Aorta (tissue), 5 donors: Measurements from ENCODE around the gene MAPKAPK3. TPM values are rescaled to one million over a fixed set of nuclear protein-coding genes. Genes with fewer than 3 reads are reported as not detected.

Source experiments
- ATAC-seq: fragments of 200-7000 bp; cut with Tn5 transposase; one replicate; pipeline ENCODE4 v1.9.1; 2022; ENCODE audit warnings: moderate library complexity; ENCODE audit not compliant: low FRiP score
- DNase-seq, 2 donors: peaks; one replicate each; pipeline ENCODE4 v3.0.0-alpha.2; 2020
- H3K27ac ChIP-seq, 2 donors: one replicate each; pipeline ENCODE4 v1.5.1; 2013; ENCODE audit warnings: low read length in 2 of 2, mild to moderate bottlenecking in 2 of 2, moderate library complexity in 2 of 2, control low read depth in 1 of 2, inconsistent platforms in 1 of 2, low read depth in 1 of 2
- H3K27me3 ChIP-seq, 2 donors: one replicate each; pipeline ENCODE4 v1.6.1; 2013; ENCODE audit warnings: control low read depth in 1 of 2, low read length in 1 of 2, mild to moderate bottlenecking in 1 of 2, moderate library complexity in 1 of 2; ENCODE audit not compliant: insufficient read depth in 2 of 2, control insufficient read depth in 1 of 2
- H3K36me3 ChIP-seq, 2 donors: one replicate each; pipeline ENCODE4 v1.6.1; 2013; ENCODE audit warnings: control low read depth in 1 of 2, low read length in 1 of 2, mild to moderate bottlenecking in 1 of 2; ENCODE audit not compliant: insufficient read depth in 2 of 2, control insufficient read depth in 1 of 2
- H3K4me1 ChIP-seq, 2 donors: one replicate each; pipeline ENCODE4 v1.6.1; 2013; ENCODE audit warnings: low read length in 2 of 2, control low read depth in 1 of 2, mild to moderate bottlenecking in 1 of 2, moderate library complexity in 1 of 2; ENCODE audit not compliant: insufficient read depth in 2 of 2, control insufficient read depth in 1 of 2
- H3K4me3 ChIP-seq, 2 donors: one replicate each; pipeline ENCODE4 v1.5.1; 2013; ENCODE audit warnings: low read length in 2 of 2, control low read depth in 1 of 2, mild to moderate bottlenecking in 1 of 2
- H3K9me3 ChIP-seq: one replicate; pipeline ENCODE4 v1.6.1; 2013; ENCODE audit warnings: mild to moderate bottlenecking, low read length; ENCODE audit not compliant: control insufficient read depth
- WGBS, 2 donors: extraction: QIAGEN DNeasy Blood & Tissue Kit; methylation state at CpG; one replicate each; pipeline ENCODE4 v1.1.7; 2013; 5-methylcytosine and 5-hydroxymethylcytosine counted together
- intact Hi-C, 2 donors: fragments of 100-400 bp; cut with DNase I; formaldehyde crosslinking; loops; one replicate each; pipeline versions ENCODE4 v1.14.2 to v1.15.0; 2022
- polyA plus RNA-seq, 2 donors: library from polyadenylated mRNA; stranded (reverse); fragments of 200-250 nt; gene quantifications; one replicate each; pipeline ENCODE4 v1.2.3, GENCODE V29; 2013
- total RNA-seq, 2 donors: library from RNA; stranded (reverse); fragmentation: NEBNext Ultra II Directional; extraction: Animal tissue kit (Norgen Biotek cat#: 25700); gene quantifications; one replicate each; pipeline ENCODE4 v1.2.1, GENCODE V29; 2021
- donor health status: healthy with polysubstance abuse.
- donor health status: Bipolar disorder and iron deficiency.
- donor health status: DM: no; HTN: no; CAD: no.
- donor health status: DM: no; HTN: no; CAD: no.
- donor health status: DM: yes; HTN: yes; CAD: no.

MAPKAPK3 gene
- total and polyA plus RNA-seq, 4 donors, result 13.0 to 24.8 (median 21.0) TPM

DNA sequence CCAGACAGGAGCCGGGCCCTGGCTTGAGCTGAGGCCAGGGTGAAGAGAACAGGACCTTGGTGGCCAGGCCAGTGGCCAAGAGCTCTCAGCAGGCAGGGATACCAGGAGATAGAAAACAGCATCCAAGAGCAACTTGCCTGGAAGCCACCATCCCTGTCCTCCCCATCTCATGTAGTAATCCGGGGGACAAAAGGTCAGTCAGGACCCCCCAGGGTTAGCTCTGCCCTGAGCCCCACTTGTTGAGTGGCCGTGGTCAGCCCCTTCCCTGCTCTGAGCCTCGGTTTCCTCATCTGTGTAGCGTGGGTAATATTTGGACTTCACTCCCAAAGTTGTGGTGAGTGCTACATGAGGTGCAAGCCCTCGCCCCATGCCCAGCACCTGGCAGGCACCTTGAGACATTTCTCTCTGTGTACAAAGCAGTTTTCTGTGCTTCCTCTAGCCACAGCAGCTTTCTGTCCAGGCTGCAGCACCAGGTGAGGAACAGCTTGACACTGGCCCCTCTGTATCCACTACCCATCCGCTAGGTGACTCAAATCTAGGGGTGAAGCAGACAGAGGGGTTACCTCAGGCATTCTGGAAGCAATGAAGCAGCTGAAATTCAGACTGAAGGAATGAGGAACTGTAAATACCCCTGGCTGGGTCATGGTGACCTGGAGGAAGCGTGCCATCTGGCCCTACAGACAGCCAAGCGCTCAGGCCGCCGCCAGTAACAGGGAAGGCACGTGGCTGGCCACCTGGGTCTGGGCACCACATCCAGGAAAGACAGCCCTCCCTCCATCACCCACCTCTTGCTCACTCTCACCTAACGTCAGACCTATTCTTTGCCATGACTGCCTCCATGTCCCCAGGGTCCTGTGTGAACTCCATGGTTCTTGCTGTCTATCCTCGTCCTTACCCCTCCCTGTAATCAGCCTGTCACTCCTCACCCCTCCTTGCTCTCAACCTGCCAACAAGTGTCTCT is 12.0 kb upstream of the MAPKAPK3 start:
- no peaks in the 10 kb centered on the region for H3K27me3 ChIP-seq
- H3K4me1 ChIP-seq, result peaks cover 0 to 4% of the 10 kb centered on the region in 2 donors
- H3K27ac ChIP-seq, result no peak overlapping the region
- H3K9me3 ChIP-seq, result no peaks in the 10 kb centered on the region
- DNase-seq (peak in 1 of 2 donors; percentile 70), ATAC-seq (no peak)
- H3K4me3 ChIP-seq, result no peak overlapping the region
- intact Hi-C loops, result no loop called here
- WGBS, 2 donors, result 72 to 75% methylated on average over 14 of the region's 14 CpGs
- H3K36me3 ChIP-seq, result no peaks in the 10 kb centered on the region

DNA sequence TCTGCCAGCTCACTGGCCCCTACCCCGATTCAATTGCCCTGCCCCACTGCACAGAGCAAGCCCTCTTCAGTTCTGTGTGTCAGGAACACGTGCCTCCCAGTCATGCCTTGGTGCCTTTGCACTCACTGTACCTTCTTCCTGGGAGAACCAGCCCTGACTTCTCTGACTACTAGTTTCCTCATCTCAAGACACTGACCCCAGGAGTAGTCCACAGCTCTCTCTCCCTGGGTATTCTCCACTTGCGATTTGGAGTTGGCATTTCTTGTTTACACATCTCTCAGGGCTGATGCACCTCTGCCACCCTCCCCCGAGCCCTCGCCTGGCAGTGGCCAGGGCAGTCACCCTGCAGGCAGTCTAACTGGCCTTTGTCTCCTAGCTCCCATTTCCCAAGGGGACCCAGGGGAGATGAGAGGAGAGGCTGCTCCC is 11.0 kb upstream of the MAPKAPK3 start:
- intact Hi-C loops, result no loop called here
- Histone ChIP-seq H3K36me3 (no peaks in the 10 kb centered on the region), H3K27ac (no peak overlapping the region), H3K4me3 (no peak overlapping the region), H3K9me3 (no peaks in the 10 kb centered on the region), H3K4me1 (no peaks in the 10 kb centered on the region), H3K27me3 (no peaks in the 10 kb centered on the region)
- DNase-seq, result no peak
- no peak for ATAC-seq
- 75 to 76% methylated on average over 5 of the region's 5 CpGs for WGBS, 2 donors

DNA sequence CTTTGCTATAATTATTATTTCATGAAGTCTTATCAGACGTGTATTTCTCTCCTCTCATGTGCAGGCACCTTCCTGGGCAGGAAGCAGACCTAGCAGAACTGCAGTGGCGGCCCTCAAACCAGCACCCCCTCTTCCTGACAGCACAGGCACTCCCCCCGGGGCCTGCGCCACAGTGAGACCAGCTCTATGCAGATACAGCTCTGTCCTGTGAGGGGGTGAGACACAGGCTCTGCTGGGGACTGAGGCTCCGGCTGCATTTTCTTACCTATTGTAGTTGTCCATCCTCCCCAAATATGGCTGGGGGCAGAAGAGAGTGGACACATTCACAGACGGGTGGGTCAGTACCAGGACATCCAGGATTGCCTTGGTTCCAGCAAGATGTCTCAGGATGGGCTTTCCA is 10.4 kb upstream of the MAPKAPK3 start:
- Histone ChIP-seq H3K36me3 (no peaks in the 10 kb centered on the region), H3K4me1 (no peaks in the 10 kb centered on the region)
- intact Hi-C loops, result no loop called here

DNA sequence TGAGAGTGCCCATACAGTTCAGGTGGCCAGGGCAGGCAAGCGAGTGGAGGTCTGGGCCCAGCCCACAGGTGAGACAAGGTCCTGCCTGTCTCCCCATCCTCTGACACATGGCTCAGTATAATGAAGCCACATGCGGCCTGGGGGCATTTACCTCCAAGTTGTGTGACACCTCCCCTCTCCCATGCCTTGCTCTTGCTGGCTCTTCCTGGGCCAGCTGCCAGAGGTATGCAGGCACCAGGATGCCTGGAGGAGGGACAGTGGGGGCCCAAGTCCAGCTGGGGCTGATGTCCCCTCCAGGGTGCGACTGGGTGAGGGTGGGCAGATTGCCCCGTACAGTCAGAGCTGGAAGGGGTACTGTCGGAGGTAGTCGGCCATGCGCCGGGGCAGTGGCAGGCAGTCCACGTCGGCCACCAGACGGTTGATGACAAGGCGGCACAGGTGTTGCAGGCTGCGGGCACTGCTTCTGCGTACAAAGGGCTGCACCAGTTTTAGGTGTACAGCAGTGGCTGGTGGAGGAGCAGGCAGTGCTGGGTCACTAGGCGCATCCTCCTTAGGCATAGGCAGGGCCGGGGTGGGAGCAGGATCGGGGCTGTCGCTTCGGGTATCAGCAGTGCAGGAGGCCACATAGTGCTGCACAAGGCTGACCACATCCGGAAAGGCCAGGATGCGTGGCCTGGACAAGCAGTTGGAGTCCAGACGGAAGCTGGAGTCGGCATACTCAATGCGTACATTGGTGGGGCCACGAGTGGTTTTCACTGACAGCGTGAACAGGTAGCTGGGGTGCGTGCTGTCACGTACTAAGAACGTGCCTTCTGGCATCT is 9.5 kb upstream of the MAPKAPK3 start:
- no peaks in the 10 kb centered on the region for H3K36me3 ChIP-seq
- no peaks in the 10 kb centered on the region for H3K27me3 ChIP-seq
- H3K9me3 ChIP-seq, result no peaks in the 10 kb centered on the region
- no peaks in the 10 kb centered on the region for H3K4me1 ChIP-seq
- ATAC-seq (no peak), DNase-seq (no peak)
- intact Hi-C loops, result no loop called here
- WGBS, 2 donors, result 84 to 85% methylated on average over 29 of the region's 29 CpGs
- H3K27ac ChIP-seq, result no peak overlapping the region
- no peak overlapping the region for H3K4me3 ChIP-seq

More for the DNA sequence above, 10.4 kb upstream of the MAPKAPK3 start:
- Histone ChIP-seq H3K27me3 (no peaks in the 10 kb centered on the region), H3K27ac (no peak overlapping the region), H3K9me3 (no peaks in the 10 kb centered on the region), H3K4me3 (no peak overlapping the region)
- WGBS, 2 donors, result 68 to 77% methylated on average over 6 of the region's 6 CpGs
- ATAC-seq (no peak), DNase-seq (no peak)

DNA sequence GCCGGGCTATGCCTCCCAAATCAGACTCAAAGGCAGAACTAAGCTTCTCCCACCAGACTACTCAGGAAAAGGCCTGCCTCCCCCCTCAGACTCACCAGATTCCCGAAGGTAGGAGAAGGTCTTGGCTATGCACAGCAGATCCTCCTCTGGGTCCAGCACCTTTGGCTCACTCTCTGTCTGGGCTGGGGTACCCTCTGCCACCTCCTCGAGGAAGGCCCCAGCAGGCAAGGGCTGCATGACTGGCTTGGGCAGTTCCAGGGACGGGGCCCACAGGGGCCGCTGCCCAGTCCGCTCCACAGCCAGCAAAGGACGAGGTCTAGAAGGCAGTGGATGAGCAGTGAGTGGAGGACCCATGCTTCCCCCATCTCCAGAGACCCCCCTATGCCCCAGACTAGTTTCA is 8.7 kb upstream of the MAPKAPK3 start:
- DNase-seq, result no peak
- no peaks in the 10 kb centered on the region for H3K4me1 ChIP-seq
- intact Hi-C loops, result no loop called here

DNA sequence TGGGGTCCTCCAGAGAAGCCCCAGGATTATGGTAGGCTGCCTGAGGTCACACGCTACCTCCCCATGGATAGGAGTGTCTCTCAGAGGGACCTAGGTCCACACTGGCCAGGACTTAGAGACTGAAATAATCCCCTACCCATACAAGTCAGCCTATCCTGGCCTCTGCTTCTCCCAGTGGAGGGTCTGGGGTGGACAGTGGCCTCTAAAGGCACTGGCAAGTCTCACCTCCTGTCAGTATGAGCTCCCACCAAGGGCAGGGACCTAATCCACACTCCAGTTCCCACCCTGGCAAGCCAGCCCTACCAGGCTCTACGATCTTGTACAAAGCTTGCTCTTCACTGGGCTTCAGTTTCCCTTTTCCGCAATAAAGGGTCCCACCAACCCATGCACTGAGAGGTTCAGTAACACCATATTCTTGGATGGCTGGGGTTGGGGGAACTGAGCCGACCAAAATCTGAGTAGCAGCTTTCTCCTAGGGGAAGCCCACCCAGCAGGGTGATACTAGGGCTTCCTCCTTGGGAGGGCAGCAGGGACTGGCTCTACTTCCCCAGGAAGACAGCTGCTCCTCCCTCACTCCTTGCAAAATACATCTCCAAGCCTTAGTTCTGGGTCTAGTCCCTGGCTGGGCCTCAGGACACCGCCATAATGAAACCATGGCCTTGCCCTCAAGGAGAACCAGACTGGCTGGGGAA is 7.7 kb upstream of the MAPKAPK3 start:
- DNase-seq, result no peak
- no peaks in the 10 kb centered on the region for H3K36me3 ChIP-seq
- H3K27ac ChIP-seq, result no peak overlapping the region
- H3K4me1 ChIP-seq, result no peaks in the 10 kb centered on the region
- WGBS, 2 donors, result 91% methylated on average over 5 of the region's 5 CpGs
- ATAC-seq, result no peak
- no peaks in the 10 kb centered on the region for H3K9me3 ChIP-seq
- H3K27me3 ChIP-seq, result no peaks in the 10 kb centered on the region
- intact Hi-C loops, result no loop called here
- no peak overlapping the region for H3K4me3 ChIP-seq

More for the DNA sequence above, 8.7 kb upstream of the MAPKAPK3 start:
- H3K27me3 ChIP-seq, result no peaks in the 10 kb centered on the region
- WGBS, 2 donors, result 82 to 85% methylated on average over 7 of the region's 7 CpGs
- no peak overlapping the region for H3K4me3 ChIP-seq
- H3K27ac ChIP-seq, result no peak overlapping the region
- H3K9me3 ChIP-seq, result no peaks in the 10 kb centered on the region
- no peak for ATAC-seq
- H3K36me3 ChIP-seq, result no peaks in the 10 kb centered on the region

DNA sequence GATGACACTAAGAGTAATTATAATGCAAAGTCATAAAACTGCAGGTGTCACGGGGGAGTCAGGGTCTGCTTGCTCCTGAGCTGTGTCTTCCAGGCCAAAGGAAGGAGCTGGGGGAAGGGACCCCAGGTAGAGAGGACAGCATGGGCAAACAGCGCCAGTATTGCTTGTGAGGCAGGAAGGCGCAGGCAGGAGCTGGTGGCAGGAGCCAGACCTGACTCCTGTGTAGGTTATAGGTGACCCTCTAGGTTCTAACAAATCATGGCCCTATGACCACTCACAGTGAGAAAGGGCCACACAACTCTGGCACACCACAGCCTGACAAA is 7.2 kb upstream of the MAPKAPK3 start:
- Histone ChIP-seq H3K27ac (no peak overlapping the region), H3K9me3 (no peaks in the 10 kb centered on the region), H3K36me3 (no peaks in the 10 kb centered on the region), H3K4me1 (no peaks in the 10 kb centered on the region), H3K4me3 (no peak overlapping the region), H3K27me3 (no peaks in the 10 kb centered on the region)
- no peak for ATAC-seq
- intact Hi-C loops, result loop anchor here in 1 of 2 donors (5.0 kb wide), 2 partner anchors 92 to 257 kb away; partner anchors contain the start of genes CYB561D2 and NPRL2
- DNase-seq, result no peak
- WGBS, 2 donors, result 87 to 93% methylated on average over 3 of the region's 3 CpGs

DNA sequence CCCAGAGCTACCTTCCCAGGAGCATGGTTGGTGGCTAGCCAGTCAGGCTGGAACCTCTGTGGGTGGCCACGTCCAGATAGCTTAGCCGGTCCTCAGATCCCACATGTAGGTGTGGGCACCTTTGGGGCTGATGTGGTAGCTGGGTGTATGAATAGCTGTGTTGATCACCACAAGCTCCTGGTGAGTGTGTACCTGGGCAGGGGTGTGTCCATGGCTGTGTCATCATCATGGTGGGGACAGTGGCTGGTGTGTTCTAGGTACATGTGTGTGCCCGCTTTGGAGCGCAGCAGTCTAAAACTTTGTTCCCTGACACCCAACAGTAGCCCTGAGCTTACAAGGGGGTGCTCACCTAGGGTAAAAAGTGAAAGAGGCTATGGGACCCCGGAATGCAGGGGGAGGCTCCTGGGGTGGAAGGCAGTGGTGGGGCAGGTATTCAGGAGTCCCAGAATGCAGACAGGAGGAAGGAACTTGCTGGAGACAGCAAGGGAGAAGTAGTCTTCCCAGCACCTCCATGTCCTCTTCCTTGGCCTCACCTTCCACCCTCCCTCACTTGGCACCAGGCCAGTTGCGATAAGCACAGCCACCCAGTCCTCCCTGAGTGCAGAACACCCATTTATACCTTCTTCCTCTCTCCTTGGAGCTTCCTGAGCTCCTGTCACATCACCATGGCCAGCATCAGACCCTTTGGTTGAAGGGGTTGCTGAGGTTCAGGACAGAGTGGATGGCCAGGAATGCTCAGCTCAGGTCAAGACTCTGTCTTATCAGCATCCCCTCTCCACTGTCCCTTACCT is 6.6 kb upstream of the MAPKAPK3 start:
- H3K27ac ChIP-seq, result no peak overlapping the region
- 73 to 77% methylated on average over 6 of the region's 6 CpGs for WGBS, 2 donors
- no peaks in the 10 kb centered on the region for H3K27me3 ChIP-seq
- no peaks in the 10 kb centered on the region for H3K4me1 ChIP-seq
- no peak overlapping the region for H3K4me3 ChIP-seq
- ATAC-seq (no peak), DNase-seq (no peak)
- H3K9me3 ChIP-seq, result no peaks in the 10 kb centered on the region
- H3K36me3 ChIP-seq, result no peaks in the 10 kb centered on the region
- intact Hi-C loops, result loop anchor here in 1 of 2 donors (5.0 kb wide), 2 partner anchors 93 to 258 kb away; partner anchors contain the start of genes CYB561D2 and NPRL2
